ENCODE results near the gene CAP2. TPM values are rescaled to one million over a fixed set of nuclear protein-coding genes. Genes with fewer than 3 reads are reported as not detected.
"Not testable (repeated sequence)": the region's sequence is repeated elsewhere in the genome, so short reads cannot be mapped to it uniquely, and the experiment has no call there.

The CAP2 gene
- polyA plus RNA-seq, 6 donors from 2014 or later = not detected

DNA sequence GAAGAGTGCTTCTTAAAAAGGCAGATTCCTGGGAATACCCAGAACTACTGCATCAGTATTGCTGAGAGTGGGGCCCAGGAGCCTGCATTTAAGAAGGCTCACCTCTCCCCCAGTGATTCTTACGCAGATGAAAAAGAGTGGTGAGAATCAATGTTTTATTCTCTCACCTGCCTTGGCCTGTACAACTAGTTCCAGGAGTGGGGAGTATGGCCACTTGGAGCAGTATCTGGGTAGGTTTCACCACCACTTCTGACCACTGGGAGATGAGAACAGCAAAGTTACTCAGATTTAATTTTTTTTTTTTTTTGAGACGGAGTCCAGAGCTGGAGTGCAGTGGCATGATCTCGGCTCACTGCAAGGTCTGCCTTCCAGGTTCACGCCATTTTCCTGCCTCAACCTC is 16.9 kb downstream of the CAP2 start:
- Mint-ChIP-seq H3K4me1 (no peaks in the 10 kb centered on the region), H3K27me3 (no peaks in the 10 kb centered on the region), H3K4me3 (no peak overlapping the region), H3K36me3 (no peaks in the 10 kb centered on the region), H3K9me3 (peaks cover 5 to 20% (median 8%) of the 10 kb centered on the region in 7 donors), H3K27ac (no peak overlapping the region)
- DNase-seq (no peak), ATAC-seq (ENCODE audit: low read depth in 2 of 2) (no peak)

DNA sequence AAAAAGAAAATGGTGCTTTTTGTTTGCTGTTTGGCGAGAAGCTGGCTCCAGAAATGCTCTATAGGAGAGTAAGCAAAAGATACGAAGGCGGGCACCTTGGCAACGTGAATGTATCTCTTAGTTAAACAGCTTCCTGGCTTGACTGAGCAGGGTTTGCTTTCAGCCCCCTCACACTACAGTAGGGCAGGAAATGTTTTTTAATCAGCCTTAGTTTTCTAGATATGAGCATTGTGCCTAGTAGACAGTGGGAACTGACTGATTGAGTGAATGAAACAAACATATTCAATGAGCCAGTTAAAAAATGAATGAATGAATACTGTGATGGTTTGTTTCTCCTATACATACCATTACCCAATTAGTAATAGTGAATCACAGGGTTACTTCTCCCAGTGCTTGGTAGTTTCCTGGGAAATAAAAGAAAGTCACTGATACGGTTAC is 19.9 kb downstream of the CAP2 start:
- Mint-ChIP-seq H3K27me3 (peaks cover 0 to 8% (median 1%) of the 10 kb centered on the region in 3 donors), H3K36me3 (no peaks in the 10 kb centered on the region), H3K9me3 (peaks cover 4 to 20% (median 8%) of the 10 kb centered on the region in 7 donors), H3K27ac (no peak overlapping the region), H3K4me1 (no peaks in the 10 kb centered on the region), H3K4me3 (no peak overlapping the region)
- ATAC-seq (ENCODE audit: low read depth in 2 of 2) (no peak), DNase-seq (no peak)

DNA sequence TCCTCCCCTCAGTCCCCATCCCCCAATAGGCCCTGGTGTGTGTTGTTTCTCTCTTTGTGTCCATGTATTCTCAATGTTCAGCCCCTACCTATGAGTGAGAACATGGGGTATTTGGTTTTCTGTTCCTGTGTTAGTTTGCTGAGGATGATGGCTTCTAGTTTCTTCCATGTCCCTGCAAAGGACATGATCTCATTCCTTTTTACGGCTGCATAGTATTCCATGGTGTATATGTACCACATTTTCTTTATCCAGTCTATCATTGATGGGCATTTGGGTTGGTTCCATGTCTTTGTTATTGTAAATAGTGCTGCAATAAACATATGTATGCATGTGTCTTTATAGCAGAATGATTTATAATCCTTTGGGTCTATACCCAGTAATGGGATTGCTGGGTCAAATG is 21.0 kb downstream of the CAP2 start:
- ATAC-seq (ENCODE audit: low read depth in 2 of 2); H3K36me3 Mint-ChIP-seq; H3K4me3 Mint-ChIP-seq; H3K4me1 Mint-ChIP-seq; H3K27me3 Mint-ChIP-seq; DNase-seq: not testable (repeated sequence)
- peak overlapping the region in 1 of 6 donors; percentile 58 for H3K27ac Mint-ChIP-seq
- H3K9me3 Mint-ChIP-seq = peaks cover 4 to 20% (median 8%) of the 10 kb centered on the region in 7 donors

DNA sequence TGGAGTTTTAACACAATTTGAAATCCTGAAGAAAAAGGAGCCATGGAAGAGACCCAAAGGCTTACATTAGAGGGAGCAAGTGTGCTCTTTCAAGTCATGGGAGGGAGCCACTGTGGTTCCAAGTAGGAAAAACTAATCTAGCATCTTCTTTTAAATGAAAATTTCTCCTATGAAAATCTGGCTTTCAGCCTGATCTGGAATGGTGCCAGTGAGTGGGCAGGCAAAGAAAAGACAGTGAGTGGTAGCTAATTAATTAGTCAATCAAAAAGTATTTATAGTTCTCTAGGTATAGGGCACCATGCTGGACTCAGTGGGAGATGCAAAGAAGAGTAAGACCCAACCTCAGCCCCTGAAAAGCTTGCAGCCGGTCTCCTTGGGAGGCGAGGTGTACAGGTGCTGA is 21.9 kb downstream of the CAP2 start:
- peaks cover 3 to 12% (median 6%) of the 10 kb centered on the region in 3 donors for H3K27me3 Mint-ChIP-seq
- no peaks in the 10 kb centered on the region for H3K4me1 Mint-ChIP-seq
- ATAC-seq (ENCODE audit: low read depth in 2 of 2) (no peak), DNase-seq (no peak)
- no peak overlapping the region for H3K4me3 Mint-ChIP-seq
- no peak overlapping the region for H3K27ac Mint-ChIP-seq
- H3K36me3 Mint-ChIP-seq = no peaks in the 10 kb centered on the region
- peaks cover 0 to 11% (median 6%) of the 10 kb centered on the region in 7 donors for H3K9me3 Mint-ChIP-seq

DNA sequence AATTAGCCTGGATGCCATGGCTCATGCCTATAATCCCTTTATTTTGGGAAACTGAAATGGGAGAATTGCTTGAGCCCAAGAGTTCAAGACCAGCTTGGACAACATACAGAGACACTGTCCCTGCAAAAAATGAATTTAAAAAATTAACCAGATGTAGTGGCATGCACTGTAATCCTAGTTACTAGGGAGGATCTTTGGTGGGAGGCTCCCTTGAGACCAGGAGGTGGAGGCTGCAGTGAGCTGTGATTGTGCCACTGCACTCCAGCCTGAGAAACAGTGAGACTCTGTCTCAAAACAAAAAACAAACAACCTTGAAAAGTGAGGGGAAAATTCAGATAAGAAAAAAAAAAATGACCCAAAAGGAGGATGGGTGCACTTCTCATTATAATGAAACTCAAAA is 23.4 kb downstream of the CAP2 start:
- DNase-seq (no peak), ATAC-seq (ENCODE audit: low read depth in 2 of 2) (no peak)
- H3K4me3 Mint-ChIP-seq = no peak overlapping the region
- H3K27ac Mint-ChIP-seq = no peak overlapping the region
- H3K4me1 Mint-ChIP-seq = no peaks in the 10 kb centered on the region
- no peaks in the 10 kb centered on the region for H3K36me3 Mint-ChIP-seq
- H3K9me3 Mint-ChIP-seq = peaks cover 0 to 4% (median 0%) of the 10 kb centered on the region in 7 donors
- H3K27me3 Mint-ChIP-seq = peaks cover 10 to 26% (median 16%) of the 10 kb centered on the region in 3 donors

DNA sequence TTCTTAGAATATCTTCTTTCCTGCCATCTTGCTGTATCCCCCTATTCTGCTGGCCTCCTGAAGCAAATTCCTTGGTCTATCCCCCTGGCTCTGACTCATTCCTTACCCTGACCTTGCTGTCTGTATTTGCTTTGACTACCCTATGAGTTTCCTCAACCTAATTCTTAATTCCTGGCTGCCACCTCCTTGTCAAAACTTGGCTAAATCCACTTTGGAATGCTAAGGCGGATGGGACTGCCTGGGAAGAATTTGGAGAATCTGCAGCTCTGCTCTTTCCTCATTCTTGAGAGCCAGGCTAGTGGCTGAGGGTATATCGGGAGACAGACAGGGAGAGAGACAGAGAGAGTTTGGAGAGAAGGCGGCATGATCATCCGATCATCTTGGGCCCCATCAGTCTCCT is 24.4 kb downstream of the CAP2 start:
- peaks cover 0 to 4% (median 0%) of the 10 kb centered on the region in 7 donors for H3K9me3 Mint-ChIP-seq
- H3K36me3 Mint-ChIP-seq = no peaks in the 10 kb centered on the region
- DNase-seq (no peak), ATAC-seq (ENCODE audit: low read depth in 2 of 2) (no peak)
- H3K4me1 Mint-ChIP-seq = no peaks in the 10 kb centered on the region
- peaks cover 11 to 26% (median 16%) of the 10 kb centered on the region in 3 donors for H3K27me3 Mint-ChIP-seq
- H3K4me3 Mint-ChIP-seq = no peak overlapping the region
- no peak overlapping the region for H3K27ac Mint-ChIP-seq

DNA sequence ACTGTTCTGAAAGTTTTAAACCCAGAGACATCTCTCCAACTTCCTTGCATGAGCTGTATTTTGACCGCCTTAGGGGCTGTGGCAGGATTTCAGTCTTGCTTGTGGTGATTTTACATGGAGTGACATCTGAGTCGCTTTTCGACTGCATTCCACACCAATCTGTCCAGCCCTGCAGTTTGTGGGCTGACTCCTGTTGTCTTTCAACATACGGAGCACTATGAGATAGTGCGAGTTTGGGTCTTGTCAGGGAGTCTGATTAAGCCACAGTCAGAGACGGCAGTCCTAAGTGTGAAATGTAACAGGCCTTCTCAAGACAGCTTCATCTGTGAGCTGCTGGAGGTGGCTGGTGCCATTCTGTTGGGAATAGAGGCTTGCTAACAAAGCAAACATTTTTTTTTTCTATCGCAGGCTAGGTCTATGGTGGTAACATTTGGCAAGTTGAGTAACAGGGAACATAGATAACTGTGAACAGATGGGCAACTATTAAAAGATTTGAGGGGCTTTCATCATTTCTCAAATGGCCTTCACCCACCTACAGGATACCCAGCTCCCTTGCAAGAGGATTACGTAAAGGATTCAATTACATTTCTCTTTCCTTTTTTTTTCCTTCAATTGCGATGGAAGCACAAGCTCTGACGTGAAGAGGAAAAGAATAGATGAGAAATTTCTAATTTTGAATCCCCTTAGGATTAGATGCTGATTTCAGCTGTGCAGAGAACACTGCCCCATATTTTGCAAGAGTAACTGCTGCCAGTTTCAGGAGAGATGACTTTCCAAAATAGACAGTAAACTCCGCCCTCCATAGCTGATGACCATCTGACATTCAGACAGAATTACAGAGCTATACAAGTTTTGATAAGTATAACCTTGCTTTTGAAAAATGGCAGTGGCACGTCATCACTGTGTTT is 25.1 kb downstream of the CAP2 start:
- H3K4me3 Mint-ChIP-seq = no peak overlapping the region
- no peaks in the 10 kb centered on the region for H3K36me3 Mint-ChIP-seq
- H3K27ac Mint-ChIP-seq = no peak overlapping the region
- H3K9me3 Mint-ChIP-seq = peaks cover 0 to 4% (median 0%) of the 10 kb centered on the region in 7 donors
- H3K27me3 Mint-ChIP-seq = peaks cover 11 to 26% (median 16%) of the 10 kb centered on the region in 3 donors
- ATAC-seq (ENCODE audit: low read depth in 2 of 2) (no peak), DNase-seq (no peak)
- no peaks in the 10 kb centered on the region for H3K4me1 Mint-ChIP-seq

DNA sequence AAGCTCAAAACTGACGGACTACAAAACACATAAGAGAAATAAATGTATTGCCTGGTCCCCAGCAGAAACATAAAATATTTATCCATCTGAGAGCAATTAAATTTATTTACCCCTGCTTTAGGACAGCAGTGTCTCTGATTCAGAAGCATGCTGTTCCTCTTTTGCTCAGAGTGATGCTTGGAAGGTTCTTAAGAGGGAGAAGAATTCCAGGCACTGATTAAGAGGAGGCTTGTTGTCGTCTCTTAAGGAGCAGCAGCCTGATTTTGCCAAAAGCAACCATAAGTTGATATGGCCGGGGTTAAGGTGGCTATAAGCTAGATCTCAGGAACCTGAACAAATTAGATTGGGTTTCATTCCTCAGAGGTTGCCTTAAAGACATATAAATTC is 25.8 kb downstream of the CAP2 start:
- Mint-ChIP-seq H3K4me3 (no peak overlapping the region), H3K9me3 (peaks cover 0 to 4% (median 0%) of the 10 kb centered on the region in 7 donors), H3K27ac (no peak overlapping the region), H3K27me3 (peaks cover 11 to 26% (median 16%) of the 10 kb centered on the region in 3 donors), H3K4me1 (no peaks in the 10 kb centered on the region), H3K36me3 (no peaks in the 10 kb centered on the region)
- no peak for DNase-seq
- no peak for ATAC-seq (ENCODE audit: low read depth in 2 of 2)

DNA sequence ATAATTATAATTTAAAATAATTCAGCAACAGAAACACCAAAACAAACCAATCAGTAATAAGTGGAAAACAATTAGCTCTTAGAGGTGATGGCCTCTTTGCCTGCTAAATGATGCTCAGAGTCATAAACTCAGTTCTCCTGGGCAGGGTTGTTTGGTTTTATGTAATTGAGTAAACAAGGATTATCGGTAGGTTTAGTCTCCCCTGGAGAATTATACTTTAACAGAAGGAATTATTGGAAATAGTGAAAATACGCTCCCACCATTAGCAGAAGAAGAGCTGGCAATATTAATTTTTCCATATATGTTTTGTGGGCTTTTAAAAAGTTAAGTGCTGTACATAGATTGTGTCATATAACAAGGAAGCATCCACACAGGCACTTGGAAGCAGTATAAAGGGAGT is 27.0 kb downstream of the CAP2 start:
- Mint-ChIP-seq H3K4me3 (no peak overlapping the region), H3K27me3 (peaks cover 11 to 26% (median 16%) of the 10 kb centered on the region in 3 donors), H3K27ac (no peak overlapping the region), H3K36me3 (no peaks in the 10 kb centered on the region), H3K9me3 (peaks cover 0 to 2% (median 0%) of the 10 kb centered on the region in 7 donors), H3K4me1 (no peaks in the 10 kb centered on the region)
- ATAC-seq (ENCODE audit: low read depth in 2 of 2) (no peak), DNase-seq (no peak)

DNA sequence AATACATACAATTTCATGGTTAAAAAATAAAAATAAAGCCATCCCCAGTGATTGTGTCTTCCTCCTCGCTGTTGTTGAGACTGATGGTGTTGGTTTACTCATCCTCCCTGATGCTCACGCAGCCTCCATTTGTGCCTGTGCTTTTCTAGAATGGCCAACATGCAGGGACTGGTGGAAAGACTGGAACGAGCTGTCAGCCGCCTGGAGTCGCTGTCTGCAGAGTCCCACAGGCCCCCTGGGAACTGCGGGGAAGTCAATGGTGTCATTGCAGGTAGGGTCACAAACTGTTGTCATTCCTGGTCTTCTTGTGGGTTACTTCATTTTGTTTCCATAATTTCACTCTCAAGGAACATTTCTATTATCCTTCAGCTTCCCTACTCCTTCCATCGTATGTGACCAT is 28.0 kb downstream of the CAP2 start:
- peaks cover 11 to 26% (median 16%) of the 10 kb centered on the region in 3 donors for H3K27me3 Mint-ChIP-seq
- H3K36me3 Mint-ChIP-seq = no peaks in the 10 kb centered on the region
- H3K4me3 Mint-ChIP-seq = peak overlapping the region in 1 of 8 donors; percentile 13
- peaks cover 0 to under 1% (median 0%) of the 10 kb centered on the region in 7 donors for H3K9me3 Mint-ChIP-seq
- no peaks in the 10 kb centered on the region for H3K4me1 Mint-ChIP-seq
- ATAC-seq (ENCODE audit: low read depth in 2 of 2) (no peak), DNase-seq (no peak)
- no peak overlapping the region for H3K27ac Mint-ChIP-seq

DNA sequence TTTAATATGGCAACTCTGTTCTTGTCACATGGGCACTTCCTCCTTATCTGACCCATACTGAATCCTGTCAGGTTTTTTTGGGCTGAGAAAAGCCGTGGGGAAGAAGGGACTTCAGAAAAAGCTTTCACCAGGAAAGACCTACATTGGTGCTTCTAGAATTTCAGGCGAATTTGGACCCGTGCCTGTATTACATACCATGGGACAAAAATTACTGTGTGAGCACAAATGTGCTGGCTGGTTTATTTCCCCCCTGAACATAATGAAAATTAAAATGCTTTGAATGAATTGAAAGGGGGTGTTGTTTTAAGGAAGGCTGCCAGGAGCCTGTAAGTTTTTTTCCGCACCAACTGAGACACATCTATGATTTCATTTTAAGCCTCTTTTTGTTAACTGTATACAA is 29.6 kb downstream of the CAP2 start:
- Mint-ChIP-seq H3K27ac (no peak overlapping the region), H3K36me3 (no peaks in the 10 kb centered on the region), H3K4me3 (no peak overlapping the region), H3K27me3 (peaks cover 16 to 19% (median 16%) of the 10 kb centered on the region in 3 donors), H3K4me1 (no peaks in the 10 kb centered on the region), H3K9me3 (peaks cover 0 to 2% (median 0%) of the 10 kb centered on the region in 7 donors)
- ATAC-seq (ENCODE audit: low read depth in 2 of 2) = no peak
- DNase-seq = no peak

DNA sequence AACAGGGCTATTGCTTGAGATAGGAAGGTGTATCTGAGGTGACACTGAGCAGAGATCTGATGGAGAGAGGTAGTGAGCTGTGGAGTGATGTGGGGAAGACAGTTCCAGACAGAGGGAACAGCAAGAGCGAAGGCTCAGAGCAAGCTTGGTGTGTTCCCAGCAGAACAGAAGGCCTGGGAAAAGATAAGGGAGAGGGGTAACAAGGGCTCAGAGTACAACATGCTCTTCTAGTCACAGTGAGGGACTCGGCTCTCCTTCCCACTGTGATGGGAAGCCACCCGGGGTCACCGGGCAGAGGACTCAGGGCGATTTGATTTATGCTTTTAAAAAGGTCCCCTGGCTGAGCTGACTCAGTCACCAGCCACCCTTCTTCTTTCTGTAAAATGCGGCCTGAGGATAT is 33.7 kb downstream of the CAP2 start:
- Mint-ChIP-seq H3K9me3 (peaks cover 0 to 2% (median 0%) of the 10 kb centered on the region in 7 donors), H3K36me3 (no peaks in the 10 kb centered on the region), H3K27ac (no peak overlapping the region), H3K4me1 (no peaks in the 10 kb centered on the region), H3K4me3 (no peak overlapping the region), H3K27me3 (peaks cover 0 to 5% (median 0%) of the 10 kb centered on the region in 3 donors)
- ATAC-seq (ENCODE audit: low read depth in 2 of 2) = no peak
- DNase-seq = no peak

DNA sequence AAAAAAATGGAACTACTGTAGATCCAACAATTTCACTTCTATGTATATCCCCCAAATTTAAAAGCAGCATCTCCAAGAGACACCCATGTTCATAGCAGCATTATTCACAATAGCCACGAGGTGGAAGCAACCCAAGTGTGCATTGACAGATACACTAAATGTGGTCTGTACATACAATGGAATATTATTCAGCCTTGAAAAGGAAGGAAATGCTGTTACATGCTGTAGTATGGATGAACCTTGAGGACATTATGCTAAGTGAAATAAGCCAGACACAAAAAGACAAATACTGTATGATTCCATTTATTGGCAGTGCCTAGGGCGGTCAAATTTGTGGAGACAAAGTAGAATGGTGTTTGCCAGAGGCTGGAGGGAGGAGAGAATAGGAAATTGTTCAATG is 34.2 kb downstream of the CAP2 start:
- no peak overlapping the region for H3K27ac Mint-ChIP-seq
- peaks cover 0 to 5% (median 0%) of the 10 kb centered on the region in 3 donors for H3K27me3 Mint-ChIP-seq
- ATAC-seq (ENCODE audit: low read depth in 2 of 2) (no peak), DNase-seq (no peak)
- no peaks in the 10 kb centered on the region for H3K4me1 Mint-ChIP-seq
- no peaks in the 10 kb centered on the region for H3K36me3 Mint-ChIP-seq
- no peak overlapping the region for H3K4me3 Mint-ChIP-seq
- peaks cover 0 to 2% (median 0%) of the 10 kb centered on the region in 7 donors for H3K9me3 Mint-ChIP-seq

DNA sequence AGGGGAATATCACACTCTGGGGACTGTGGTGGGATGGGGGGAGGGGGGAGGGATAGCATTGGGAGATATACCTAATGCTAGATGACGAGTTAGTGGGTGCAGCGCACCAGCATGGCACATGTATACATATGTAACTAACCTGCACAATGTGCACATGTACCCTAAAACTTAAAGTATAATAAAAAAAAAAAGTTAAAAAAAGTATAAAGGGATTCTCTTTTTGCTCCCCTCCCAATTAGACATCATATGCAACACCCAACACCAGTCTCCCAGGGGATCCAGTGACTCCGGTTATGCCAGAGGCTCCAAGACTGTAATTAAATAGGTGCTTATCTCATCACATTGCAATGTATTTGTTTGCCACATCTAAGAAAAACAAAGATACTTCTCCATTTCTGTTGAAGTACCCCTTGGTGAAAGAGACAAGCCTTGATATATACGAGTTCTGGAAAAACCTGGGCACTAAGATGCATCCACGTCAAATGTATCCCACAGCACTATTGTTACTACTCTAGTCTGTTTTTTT is 35.3 kb downstream of the CAP2 start:
- H3K4me3 Mint-ChIP-seq; ATAC-seq (ENCODE audit: low read depth in 2 of 2); H3K27ac Mint-ChIP-seq; H3K4me1 Mint-ChIP-seq; DNase-seq; H3K36me3 Mint-ChIP-seq; H3K9me3 Mint-ChIP-seq; H3K27me3 Mint-ChIP-seq: not testable (repeated sequence)
